ENCODE measurements around the gene SOS2.

SOS2 gene

GRCh38 chr14:50116181-50116956 is 115.0 kb downstream of the SOS2 start, which contains the start of gene VCPKMT:
VCPKMT (minus strand) TSS chr14:50116572; CDS start chr14:50116552, 20 bp downstream.
- Histone ChIP-seq H3K36me3 (ENCODE audit: control insufficient read depth in 1 of 2, insufficient read depth in 2 of 2, low read length in 2 of 2) (peaks cover 16 to 19% of the 10 kb centered on the region in 2 donors), H3K9me3 (ENCODE audit: control insufficient read depth in 1 of 2, low read length in 2 of 2) (no peaks in the 10 kb centered on the region), H3K27ac (ENCODE audit: low read length) (peak within 1 kb of the TSS; percentile 93), H3K27me3 (ENCODE audit: low read depth, low read length) (no peaks in the 10 kb centered on the region), H3K4me1 (ENCODE audit: control insufficient read depth in 1 of 2, insufficient read depth in 2 of 2, low read length in 2 of 2) (peaks cover 5 to 16% of the 10 kb centered on the region in 2 donors), H3K4me3 (ENCODE audit: low read depth in 1 of 2, low read length in 2 of 2) (peak within 1 kb of the TSS; percentile 73 to 83)

DNA sequence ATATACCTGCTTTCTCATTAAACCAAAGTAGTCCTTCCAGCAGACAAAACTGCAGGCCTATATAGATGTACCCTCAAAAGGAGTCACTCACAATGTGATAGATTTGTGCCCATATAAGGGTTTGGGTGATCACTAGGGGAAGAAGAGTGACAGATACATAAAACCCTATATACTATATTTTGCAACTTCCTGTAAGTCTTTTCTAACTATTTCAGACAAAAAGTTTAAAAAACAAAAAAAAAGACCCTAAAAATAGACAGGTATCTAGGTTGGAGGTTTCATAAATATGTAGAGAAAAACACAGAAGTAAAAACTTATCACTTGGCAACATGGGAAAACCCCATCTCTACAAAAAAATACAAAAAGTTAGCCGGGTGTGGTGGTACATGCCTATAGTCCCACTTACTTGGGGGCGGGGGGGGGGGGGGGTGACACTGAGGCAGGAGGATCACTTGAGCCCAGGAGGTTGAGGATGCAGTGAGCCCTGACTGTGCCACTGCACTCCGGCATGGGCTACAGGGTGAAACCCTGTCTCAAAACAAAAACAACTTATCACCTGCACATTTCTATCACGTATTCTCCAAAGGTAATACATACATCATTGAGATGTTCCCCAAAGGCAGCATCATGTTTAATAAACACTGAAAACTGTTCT is 117.9 kb downstream of the SOS2 start:
- Histone ChIP-seq H3K9me3 (ENCODE audit: control insufficient read depth in 1 of 2, low read length in 2 of 2) (no peaks in the 10 kb centered on the region), H3K27me3 (ENCODE audit: low read depth, low read length) (no peaks in the 10 kb centered on the region), H3K4me3 (ENCODE audit: low read depth in 1 of 2, low read length in 2 of 2) (no peak overlapping the region), H3K27ac (ENCODE audit: low read length) (no peak overlapping the region), H3K36me3 (ENCODE audit: control insufficient read depth in 1 of 2, insufficient read depth in 2 of 2, low read length in 2 of 2) (peaks cover 23 to 29% of the 10 kb centered on the region in 2 donors), H3K4me1 (ENCODE audit: control insufficient read depth in 1 of 2, insufficient read depth in 2 of 2, low read length in 2 of 2) (peaks cover 5 to 16% of the 10 kb centered on the region in 2 donors)

DNA sequence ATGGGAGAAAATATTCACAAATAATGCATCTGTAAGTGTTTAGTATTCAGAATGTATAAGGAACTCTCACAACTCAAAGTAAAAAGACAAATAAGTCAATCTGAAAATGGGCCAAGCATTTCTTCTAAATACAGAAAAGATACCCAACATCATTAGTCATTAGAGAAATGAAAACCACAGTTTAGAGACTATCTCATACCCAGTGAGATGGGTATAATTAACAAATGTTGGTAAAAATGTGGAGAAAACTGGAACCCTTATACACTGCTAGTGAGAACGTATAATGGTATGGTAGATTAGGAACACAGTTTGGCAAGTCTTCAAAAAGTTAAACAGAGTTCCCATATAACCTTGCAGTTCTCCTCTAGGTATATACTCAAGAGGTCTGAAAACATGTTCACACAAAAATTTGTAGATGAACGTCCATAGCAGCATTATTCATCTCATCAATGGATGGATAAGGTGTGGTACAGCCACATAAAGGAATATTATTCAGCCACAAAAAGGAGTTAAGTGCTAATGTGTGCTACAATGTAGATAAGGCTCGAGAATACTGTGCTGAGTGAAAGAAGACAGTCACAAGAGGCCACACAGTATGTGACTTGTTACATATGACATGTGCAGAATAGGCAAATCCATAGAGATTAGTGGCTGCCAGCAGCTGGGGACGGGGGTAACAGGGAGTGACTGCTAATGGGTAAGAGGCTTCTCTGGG is 120.9 kb downstream of the SOS2 start:
- peaks cover 3 to 12% of the 10 kb centered on the region in 2 donors for H3K4me1 ChIP-seq (ENCODE audit: control insufficient read depth in 1 of 2, insufficient read depth in 2 of 2, low read length in 2 of 2)
- H3K27ac ChIP-seq (ENCODE audit: low read length): no peak overlapping the region
- no peak overlapping the region for H3K4me3 ChIP-seq (ENCODE audit: low read depth in 1 of 2, low read length in 2 of 2)
- H3K27me3 ChIP-seq (ENCODE audit: low read depth, low read length): no peaks in the 10 kb centered on the region
- peaks cover 19 to 30% of the 10 kb centered on the region in 2 donors for H3K36me3 ChIP-seq (ENCODE audit: control insufficient read depth in 1 of 2, insufficient read depth in 2 of 2, low read length in 2 of 2)
- H3K9me3 ChIP-seq (ENCODE audit: control insufficient read depth in 1 of 2, low read length in 2 of 2): no peaks in the 10 kb centered on the region

GRCh38 chr14:50109342-50109741 is 122.0 kb downstream of the SOS2 start:
- no peaks in the 10 kb centered on the region for H3K27me3 ChIP-seq (ENCODE audit: low read depth, low read length)
- H3K4me1 ChIP-seq (ENCODE audit: control insufficient read depth in 1 of 2, insufficient read depth in 2 of 2, low read length in 2 of 2): peaks cover 0 to under 1% of the 10 kb centered on the region in 2 donors
- H3K27ac ChIP-seq (ENCODE audit: low read length): no peak overlapping the region
- H3K9me3 ChIP-seq (ENCODE audit: control insufficient read depth in 1 of 2, low read length in 2 of 2): no peaks in the 10 kb centered on the region
- peaks cover 13 to 28% of the 10 kb centered on the region in 2 donors for H3K36me3 ChIP-seq (ENCODE audit: control insufficient read depth in 1 of 2, insufficient read depth in 2 of 2, low read length in 2 of 2)
- no peak overlapping the region for H3K4me3 ChIP-seq (ENCODE audit: low read depth in 1 of 2, low read length in 2 of 2)

DNA sequence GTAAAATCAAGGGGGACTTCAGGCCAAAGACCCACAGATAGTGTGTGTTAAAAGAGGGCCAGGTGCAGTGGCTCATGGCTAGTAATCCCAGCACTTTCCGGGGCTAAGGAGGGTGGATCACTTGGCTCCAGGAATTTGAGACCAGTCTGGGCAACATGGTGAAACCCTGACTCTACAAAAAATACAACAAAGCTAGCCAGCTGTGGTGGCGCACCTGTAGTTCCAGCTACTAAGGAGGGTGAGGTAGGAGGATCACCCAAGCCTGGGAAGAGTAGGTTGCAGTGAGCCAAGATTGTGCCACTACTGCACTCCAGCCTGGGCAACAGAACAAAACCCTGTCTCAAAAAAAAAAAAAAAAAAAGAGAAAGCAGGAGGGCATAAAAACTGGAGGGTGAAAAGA is 123.5 kb downstream of the SOS2 start:
- H3K36me3 ChIP-seq (ENCODE audit: control insufficient read depth in 1 of 2, insufficient read depth in 2 of 2, low read length in 2 of 2): peaks cover 9 to 27% of the 10 kb centered on the region in 2 donors
- H3K27ac ChIP-seq (ENCODE audit: low read length): no peak overlapping the region
- no peaks in the 10 kb centered on the region for H3K9me3 ChIP-seq (ENCODE audit: control insufficient read depth in 1 of 2, low read length in 2 of 2)
- H3K27me3 ChIP-seq (ENCODE audit: low read depth, low read length): no peaks in the 10 kb centered on the region
- no peaks in the 10 kb centered on the region for H3K4me1 ChIP-seq (ENCODE audit: control insufficient read depth in 1 of 2, insufficient read depth in 2 of 2, low read length in 2 of 2)
- H3K4me3 ChIP-seq (ENCODE audit: low read depth in 1 of 2, low read length in 2 of 2): no peak overlapping the region

GRCh38 chr14:50106178-50106577 is 125.2 kb downstream of the SOS2 start:
- H3K4me1 ChIP-seq (ENCODE audit: control insufficient read depth in 1 of 2, insufficient read depth in 2 of 2, low read length in 2 of 2): no peaks in the 10 kb centered on the region
- H3K27ac ChIP-seq (ENCODE audit: low read length): no peak overlapping the region
- no peak overlapping the region for H3K4me3 ChIP-seq (ENCODE audit: low read depth in 1 of 2, low read length in 2 of 2)
- no peaks in the 10 kb centered on the region for H3K27me3 ChIP-seq (ENCODE audit: low read depth, low read length)
- H3K36me3 ChIP-seq (ENCODE audit: control insufficient read depth in 1 of 2, insufficient read depth in 2 of 2, low read length in 2 of 2): peaks cover 8 to 19% of the 10 kb centered on the region in 2 donors
- no peaks in the 10 kb centered on the region for H3K9me3 ChIP-seq (ENCODE audit: control insufficient read depth in 1 of 2, low read length in 2 of 2)

DNA sequence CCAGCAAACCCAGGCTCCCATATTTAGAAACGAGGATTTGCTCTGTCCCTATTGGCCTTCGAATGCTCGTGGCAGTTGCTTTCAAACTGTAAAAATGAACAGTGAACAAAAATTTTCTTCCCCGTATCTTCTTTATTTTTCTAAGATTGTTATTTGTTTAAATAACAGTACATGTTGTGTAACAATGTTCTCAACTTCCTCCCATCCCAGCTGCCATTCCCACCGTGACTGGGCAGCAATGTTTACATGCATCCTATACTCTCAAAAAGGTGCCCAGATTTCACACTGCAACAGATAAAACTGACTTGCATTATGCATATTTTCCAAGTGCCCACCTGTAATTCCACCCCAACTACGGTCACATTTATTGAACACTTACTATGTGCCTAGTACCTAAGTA is 127.8 kb downstream of the SOS2 start:
- H3K27ac ChIP-seq (ENCODE audit: low read length): no peak overlapping the region
- no peaks in the 10 kb centered on the region for H3K9me3 ChIP-seq (ENCODE audit: control insufficient read depth in 1 of 2, low read length in 2 of 2)
- no peaks in the 10 kb centered on the region for H3K27me3 ChIP-seq (ENCODE audit: low read depth, low read length)
- no peaks in the 10 kb centered on the region for H3K4me1 ChIP-seq (ENCODE audit: control insufficient read depth in 1 of 2, insufficient read depth in 2 of 2, low read length in 2 of 2)
- peaks cover 0 to 8% of the 10 kb centered on the region in 2 donors for H3K36me3 ChIP-seq (ENCODE audit: control insufficient read depth in 1 of 2, insufficient read depth in 2 of 2, low read length in 2 of 2)
- H3K4me3 ChIP-seq (ENCODE audit: low read depth in 1 of 2, low read length in 2 of 2): no peak overlapping the region

GRCh38 chr14:50101417-50101816 is 130.0 kb downstream of the SOS2 start:
- no peaks in the 10 kb centered on the region for H3K27me3 ChIP-seq (ENCODE audit: low read depth, low read length)
- no peaks in the 10 kb centered on the region for H3K9me3 ChIP-seq (ENCODE audit: control insufficient read depth in 1 of 2, low read length in 2 of 2)
- H3K4me3 ChIP-seq (ENCODE audit: low read depth in 1 of 2, low read length in 2 of 2): no peak overlapping the region
- no peak overlapping the region for H3K27ac ChIP-seq (ENCODE audit: low read length)
- H3K36me3 ChIP-seq (ENCODE audit: control insufficient read depth in 1 of 2, insufficient read depth in 2 of 2, low read length in 2 of 2): no peaks in the 10 kb centered on the region
- no peaks in the 10 kb centered on the region for H3K4me1 ChIP-seq (ENCODE audit: control insufficient read depth in 1 of 2, insufficient read depth in 2 of 2, low read length in 2 of 2)

DNA sequence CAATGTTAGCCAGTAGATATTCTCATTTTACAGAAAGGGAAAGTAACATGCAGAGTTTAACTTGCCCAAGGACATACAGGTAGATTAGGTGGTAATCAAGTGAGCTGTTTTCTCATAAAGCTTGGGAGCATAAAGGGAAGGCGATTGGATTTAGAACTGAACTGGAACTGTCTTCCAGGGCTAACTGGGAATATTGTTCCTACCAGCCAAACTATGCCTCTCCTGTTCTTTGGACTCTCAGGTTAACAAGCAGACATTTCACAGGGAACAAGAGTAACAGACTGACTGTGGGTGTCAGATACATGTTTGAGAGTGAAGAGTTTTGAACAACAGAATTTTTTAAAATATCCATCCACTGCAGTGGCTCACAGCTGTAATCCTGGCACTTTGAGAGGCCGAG is 130.6 kb downstream of the SOS2 start:
- Histone ChIP-seq H3K36me3 (ENCODE audit: control insufficient read depth in 1 of 2, insufficient read depth in 2 of 2, low read length in 2 of 2) (no peaks in the 10 kb centered on the region), H3K27me3 (ENCODE audit: low read depth, low read length) (no peaks in the 10 kb centered on the region), H3K4me1 (ENCODE audit: control insufficient read depth in 1 of 2, insufficient read depth in 2 of 2, low read length in 2 of 2) (no peaks in the 10 kb centered on the region), H3K9me3 (ENCODE audit: control insufficient read depth in 1 of 2, low read length in 2 of 2) (no peaks in the 10 kb centered on the region), H3K27ac (ENCODE audit: low read length) (no peak overlapping the region), H3K4me3 (ENCODE audit: low read depth in 1 of 2, low read length in 2 of 2) (no peak overlapping the region)

- Histone ChIP-seq H3K4me1 (ENCODE audit: control insufficient read depth in 1 of 2, insufficient read depth in 2 of 2, low read length in 2 of 2) (no peaks in the 10 kb centered on the region), H3K27ac (ENCODE audit: low read length) (no peak overlapping the region), H3K9me3 (ENCODE audit: control insufficient read depth in 1 of 2, low read length in 2 of 2) (no peaks in the 10 kb centered on the region), H3K4me3 (ENCODE audit: low read depth in 1 of 2, low read length in 2 of 2) (no peak overlapping the region), H3K36me3 (ENCODE audit: control insufficient read depth in 1 of 2, insufficient read depth in 2 of 2, low read length in 2 of 2) (no peaks in the 10 kb centered on the region), H3K27me3 (ENCODE audit: low read depth, low read length) (no peaks in the 10 kb centered on the region)
Observed at GRCh38 chr14:50099335-50099734, 132.0 kb downstream of the SOS2 start.

- Histone ChIP-seq H3K27ac (ENCODE audit: low read length) (no peak overlapping the region), H3K9me3 (ENCODE audit: control insufficient read depth in 1 of 2, low read length in 2 of 2) (no peaks in the 10 kb centered on the region), H3K4me1 (ENCODE audit: control insufficient read depth in 1 of 2, insufficient read depth in 2 of 2, low read length in 2 of 2) (no peaks in the 10 kb centered on the region), H3K36me3 (ENCODE audit: control insufficient read depth in 1 of 2, insufficient read depth in 2 of 2, low read length in 2 of 2) (peaks cover 0 to 4% of the 10 kb centered on the region in 2 donors), H3K4me3 (ENCODE audit: low read depth in 1 of 2, low read length in 2 of 2) (no peak overlapping the region), H3K27me3 (ENCODE audit: low read depth, low read length) (no peaks in the 10 kb centered on the region)
Observed at GRCh38 chr14:50095895-50096294, 135.5 kb downstream of the SOS2 start.

Data from muscle layer of duodenum (tissue), 2 donors.